RWPE2 (cell line): ENCODE data around the gene DUS2.

Source experiments
- ATAC-seq: fragments of 200-7000 bp; cut with Tn5 transposase; 3 replicates; pipeline ENCODE4 v1.9.1; 2021; ENCODE audit warnings: low read depth
- DNase-seq: peaks from one replicate; pipeline ENCODE4 v3.0.0-alpha.2; 2020; ENCODE audit warnings: low spot score
- H3K27ac ChIP-seq: fragments of 450-650 bp; 2 replicates; pipeline ENCODE4 v1.5.1; 2017; ENCODE audit warnings: mild to moderate bottlenecking; ENCODE audit not compliant: poor library complexity, severe bottlenecking
- H3K27me3 ChIP-seq: fragments of 250-450 bp; sonication (Bioruptor Pico); 2 replicates; pipeline ENCODE4 v1.5.1; 2021; ENCODE audit warnings: mild to moderate bottlenecking, moderate library complexity; ENCODE audit not compliant: insufficient read depth, poor library complexity, severe bottlenecking
- H3K36me3 ChIP-seq: fragments of 250-450 bp; sonication (Bioruptor Pico); 2 replicates; pipeline ENCODE4 v1.5.1; 2020; ENCODE audit warnings: low read depth, mild to moderate bottlenecking, moderate library complexity
- H3K4me1 ChIP-seq: fragments of 250-450 bp; sonication (Bioruptor Pico); 2 replicates; pipeline ENCODE4 v1.5.1; 2021; ENCODE audit warnings: mild to moderate bottlenecking, moderate library complexity; ENCODE audit not compliant: insufficient read depth, poor library complexity, severe bottlenecking
- H3K4me3 ChIP-seq: fragments of 250-450 bp; sonication (Bioruptor Pico); 2 replicates; pipeline ENCODE4 v1.5.1; 2021; ENCODE audit warnings: mild to moderate bottlenecking, moderate library complexity; ENCODE audit not compliant: severe bottlenecking
- H3K9me3 ChIP-seq: fragments of 250-450 bp; sonication (Bioruptor Pico); 2 replicates; pipeline ENCODE4 v1.5.1; 2021; ENCODE audit warnings: mild to moderate bottlenecking, moderate library complexity; ENCODE audit not compliant: severe bottlenecking
- CTCF ChIP-seq: fragments of 450-650 bp; IDR thresholded peaks from one replicate; pipeline ENCODE4 v1.5.1; 2017; ENCODE audit warnings: mild to moderate bottlenecking, moderate library complexity; ENCODE audit not compliant: poor library complexity, severe bottlenecking

The DUS2 gene

GRCh38 chr16:68079626-68080344 lies 56.7 kb downstream of the DUS2 start:
- Histone ChIP-seq H3K4me1 (peaks cover 3% of the 10 kb centered on the region), H3K27ac (no peak overlapping the region), H3K9me3 (no peaks in the 10 kb centered on the region), H3K27me3 (no peaks in the 10 kb centered on the region), H3K4me3 (no peak overlapping the region), H3K36me3 (peaks cover 31% of the 10 kb centered on the region)
- DNase-seq: no peak
- TF ChIP-seq CTCF: no peak
- no peak for ATAC-seq

- DNase-seq (no peak), ATAC-seq (no peak)
- no peak overlapping the region for H3K4me3 ChIP-seq
- no peaks in the 10 kb centered on the region for H3K27me3 ChIP-seq
- H3K9me3 ChIP-seq: no peaks in the 10 kb centered on the region
- no peak overlapping the region for H3K27ac ChIP-seq
- peaks cover 15% of the 10 kb centered on the region for H3K36me3 ChIP-seq
- no peak for TF ChIP-seq CTCF
- H3K4me1 ChIP-seq: peaks cover 7% of the 10 kb centered on the region
These were observed 59.0 kb downstream of the DUS2 start for GRCh38 chr16:68081861-68082628.

- Histone ChIP-seq H3K27me3 (no peaks in the 10 kb centered on the region), H3K4me3 (no peak overlapping the region), H3K9me3 (no peaks in the 10 kb centered on the region), H3K4me1 (peaks cover 13% of the 10 kb centered on the region), H3K27ac (no peak overlapping the region), H3K36me3 (peaks cover 8% of the 10 kb centered on the region)
- no peak for TF ChIP-seq CTCF
- DNase-seq: no peak
- ATAC-seq: no peak
These were observed 59.6 kb downstream of the DUS2 start for GRCh38 chr16:68082629-68083238.

- no peaks in the 10 kb centered on the region for H3K27me3 ChIP-seq
- H3K9me3 ChIP-seq: no peaks in the 10 kb centered on the region
- no peak for TF ChIP-seq CTCF
- peaks cover 16% of the 10 kb centered on the region for H3K4me1 ChIP-seq
- no peak overlapping the region for H3K27ac ChIP-seq
- no peak overlapping the region for H3K4me3 ChIP-seq
- H3K36me3 ChIP-seq: peaks cover 2% of the 10 kb centered on the region; the same call in 1 of the 2 replicates
- DNase-seq (no peak), ATAC-seq (no peak)
These were observed 60.2 kb downstream of the DUS2 start for GRCh38 chr16:68083239-68083781.
